ENCODE data around the gene SYT14.
"Not testable (repeated sequence)": the region's sequence is repeated elsewhere in the genome, so short reads cannot be mapped to it uniquely, and the experiment has no call there.

The SYT14 gene

GRCh38 chr1:209937996-209938959 lies at the start of gene SYT14:
TSS of gene SYT14 (plus strand) at chr1:209938217. CDS start at chr1:209938265, 48 bp downstream.
- Histone ChIP-seq H3K36me3 (ENCODE audit: low read depth) (no peaks in the 10 kb centered on the region), H3K27ac (ENCODE audit: poor library complexity, severe bottlenecking) (no peak within 1 kb of the TSS), H3K9me3 (ENCODE audit: severe bottlenecking) (no peaks in the 10 kb centered on the region), H3K4me3 (ENCODE audit: severe bottlenecking) (peak within 1 kb of the TSS; percentile 39), H3K27me3 (ENCODE audit: insufficient read depth, poor library complexity, severe bottlenecking) (peaks cover 6% of the 10 kb centered on the region), H3K4me1 (ENCODE audit: insufficient read depth, poor library complexity, severe bottlenecking) (no peaks in the 10 kb centered on the region)
- no peak for TF ChIP-seq CTCF (IDR thresholded peaks at IDR 0.05; ENCODE audit: poor library complexity, severe bottlenecking)
- DNase-seq (ENCODE audit: low spot score): peak; percentile 30
- ATAC-seq (ENCODE audit: low read depth): peak; percentile 67; the same call in 2 of the 3 replicates

- H3K36me3 ChIP-seq (ENCODE audit: low read depth); H3K4me3 ChIP-seq (ENCODE audit: severe bottlenecking); ATAC-seq (ENCODE audit: low read depth); H3K27me3 ChIP-seq (ENCODE audit: insufficient read depth, poor library complexity, severe bottlenecking); DNase-seq (ENCODE audit: low spot score); H3K27ac ChIP-seq (ENCODE audit: poor library complexity, severe bottlenecking); H3K9me3 ChIP-seq (ENCODE audit: severe bottlenecking): not testable (repeated sequence)
- H3K4me1 ChIP-seq (ENCODE audit: insufficient read depth, poor library complexity, severe bottlenecking): peaks cover 25% of the 10 kb centered on the region
These were observed 49.5 kb upstream of the SYT14 start for GRCh38 chr1:209888291-209889076.

- ATAC-seq (ENCODE audit: low read depth) (no peak), DNase-seq (ENCODE audit: low spot score) (no peak)
- no peaks in the 10 kb centered on the region for H3K36me3 ChIP-seq (ENCODE audit: low read depth)
- no peak overlapping the region for H3K4me3 ChIP-seq (ENCODE audit: severe bottlenecking)
- no peaks in the 10 kb centered on the region for H3K9me3 ChIP-seq (ENCODE audit: severe bottlenecking)
- no peak for TF ChIP-seq CTCF (IDR thresholded peaks at IDR 0.05; ENCODE audit: poor library complexity, severe bottlenecking)
- H3K4me1 ChIP-seq (ENCODE audit: insufficient read depth, poor library complexity, severe bottlenecking): peaks cover 23% of the 10 kb centered on the region
- H3K27me3 ChIP-seq (ENCODE audit: insufficient read depth, poor library complexity, severe bottlenecking): no peaks in the 10 kb centered on the region
- no peak overlapping the region for H3K27ac ChIP-seq (ENCODE audit: poor library complexity, severe bottlenecking)
These were observed 49.0 kb upstream of the SYT14 start for GRCh38 chr1:209889077-209889418.

GRCh38 chr1:209890641-209891330 lies 47.2 kb upstream of the SYT14 start:
- peak; percentile 50; the same call in 1 of the 3 replicates for ATAC-seq (ENCODE audit: low read depth)
- Histone ChIP-seq H3K36me3 (ENCODE audit: low read depth) (no peaks in the 10 kb centered on the region), H3K4me3 (ENCODE audit: severe bottlenecking) (no peak overlapping the region), H3K27me3 (ENCODE audit: insufficient read depth, poor library complexity, severe bottlenecking) (no peaks in the 10 kb centered on the region), H3K4me1 (ENCODE audit: insufficient read depth, poor library complexity, severe bottlenecking) (peaks cover 15% of the 10 kb centered on the region), H3K27ac (ENCODE audit: poor library complexity, severe bottlenecking) (peak overlapping the region; percentile 58), H3K9me3 (ENCODE audit: severe bottlenecking) (no peaks in the 10 kb centered on the region)
- no peak for DNase-seq (ENCODE audit: low spot score)
- no peak for TF ChIP-seq CTCF (IDR thresholded peaks at IDR 0.05; ENCODE audit: poor library complexity, severe bottlenecking)

- TF ChIP-seq CTCF (IDR thresholded peaks at IDR 0.05; ENCODE audit: poor library complexity, severe bottlenecking): no peak
- peaks cover 23% of the 10 kb centered on the region for H3K4me1 ChIP-seq (ENCODE audit: insufficient read depth, poor library complexity, severe bottlenecking)
- no peaks in the 10 kb centered on the region for H3K9me3 ChIP-seq (ENCODE audit: severe bottlenecking)
- ATAC-seq (ENCODE audit: low read depth) (no peak), DNase-seq (ENCODE audit: low spot score) (no peak)
- H3K36me3 ChIP-seq (ENCODE audit: low read depth): no peaks in the 10 kb centered on the region
- H3K27me3 ChIP-seq (ENCODE audit: insufficient read depth, poor library complexity, severe bottlenecking): no peaks in the 10 kb centered on the region
- no peak overlapping the region for H3K27ac ChIP-seq (ENCODE audit: poor library complexity, severe bottlenecking)
- no peak overlapping the region for H3K4me3 ChIP-seq (ENCODE audit: severe bottlenecking)
These were observed 44.3 kb upstream of the SYT14 start for GRCh38 chr1:209893751-209894150.
